K562 (cell line): Measurements from ENCODE around the gene BCO1. TPM values are rescaled to one million over a fixed set of nuclear protein-coding genes. Genes with fewer than 3 reads are reported as not detected.

ENCODE experiments used
- CHD1 ChIP-seq: fragments of 200-600 bp; sonication (generic); IDR thresholded peaks from one replicate; pipeline ENCODE4 v1.6.1; 2012; ENCODE audit warnings: mild to moderate bottlenecking, moderate library complexity, low read length, inconsistent platforms
- ELF2 ChIP-seq: fragments of 250-450 bp; sonication (Bioruptor Pico); IDR thresholded peaks from 2 replicates; pipeline ENCODE4 v1.5.0; 2021; ENCODE audit warnings: mild to moderate bottlenecking
- GATAD2B ChIP-seq: fragments of 450-650 bp; IDR thresholded peaks from 2 replicates; pipeline ENCODE4 v1.6.1; 2017; ENCODE audit warnings: mild to moderate bottlenecking, borderline replicate concordance
- LCOR ChIP-seq: sonication (generic); formaldehyde crosslinking; IDR thresholded peaks from 2 replicates; pipeline ENCODE4 v1.8.0; 2022; ENCODE audit warnings: mild to moderate bottlenecking, missing genetic modification reagents
- MBD2 ChIP-seq: sonication (generic); IDR thresholded peaks from 2 replicates; pipeline ENCODE4 v1.6.1; 2016; ENCODE audit warnings: low read depth, borderline replicate concordance
- MEIS2 ChIP-seq: fragments of 450-650 bp; IDR thresholded peaks from 2 replicates; pipeline ENCODE4 v1.6.1; 2014; ENCODE audit warnings: mild to moderate bottlenecking; ENCODE audit not compliant: partially characterized antibody
- PRPF4 ChIP-seq: fragments of 200-400 bp; formaldehyde crosslinking; IDR thresholded peaks from one replicate; pipeline ENCODE4 v1.6.1; 2017; ENCODE audit warnings: low read length, low read depth, mild to moderate bottlenecking; ENCODE audit not compliant: insufficient read depth, poor library complexity, severe bottlenecking
- TCF7L2 ChIP-seq: fragments of 150-350 bp; IDR thresholded peaks from 2 replicates; pipeline ENCODE4 v1.6.1; 2016; ENCODE audit warnings: low read depth, mild to moderate bottlenecking, low read length, moderate library complexity
- ZFX ChIP-seq: sonication (generic); formaldehyde crosslinking; IDR thresholded peaks from 2 replicates; pipeline ENCODE4 v1.8.0; 2022; ENCODE audit warnings: mild to moderate bottlenecking, missing genetic modification reagents, moderate library complexity
- ZNF354B ChIP-seq: fragments of 250-450 bp; sonication (Bioruptor Pico); IDR thresholded peaks from 2 replicates; pipeline ENCODE4 v1.4.0; 2020
- ZNF384 ChIP-seq: IDR thresholded peaks from 2 replicates; pipeline ENCODE4 v1.6.1; 2012; ENCODE audit warnings: low read depth, low read length, improper control_type of control experiment
- ZSCAN32 ChIP-seq: fragments of 450-650 bp; formaldehyde crosslinking; IDR thresholded peaks from 2 replicates; pipeline ENCODE4 v1.4.0; 2020; ENCODE audit warnings: mild to moderate bottlenecking, moderate library complexity
- polyA plus RNA-seq, 8 experiments: library from polyadenylated mRNA; depleted of rRNA in 4 of 8; stranded (reverse) in 5 of 8; unstranded in 3 of 8; fragments of >200 nt; fragmentation: Nextera tagmentation in 2 of 8; fragmentation: Illumina TruSeq in 1 of 8; extraction: Ambion mirVana in 2 of 8; extraction: Trizol in 1 of 8; gene quantifications; 2 replicates each; pipeline versions ENCODE4 v1.2.1 to v1.2.3, GENCODE V29; 2011 to 2014; ENCODE audit warnings: inconsistent platforms in 1 of 8, missing spikeins in 1 of 8
- total RNA-seq, 7 experiments: library from RNA; depleted of rRNA in 6 of 7; stranded (reverse); fragments of >200 nt in 6 of 7; fragmentation: Illumina TruSeq in 2 of 7; extraction: Trizol in 2 of 7; gene quantifications; 2 replicates each; pipeline versions ENCODE4 v1.2.1 to v1.2.3, GENCODE V29; 2011 to 2021; ENCODE audit warnings: low replicate concordance in 1 of 7
- TF ChIP-seq, protein P1 (sequence below): fragments of 200-800 bp; sonication (Bioruptor generic); IDR thresholded peaks from 2 replicates; pipeline ENCODE4 v1.6.1; 2017; ENCODE audit warnings: missing genetic modification characterization, missing compliant biosample characterization
- TF ChIP-seq, protein P2 (sequence below): fragments of 250-450 bp; sonication (Bioruptor Pico); IDR thresholded peaks from 2 replicates; pipeline ENCODE4 v1.8.0; 2021; ENCODE audit warnings: moderate library complexity, mild to moderate bottlenecking, inconsistent platforms
- TF ChIP-seq, protein P3 (sequence below): fragments of 450-650 bp; IDR thresholded peaks from 2 replicates; pipeline ENCODE4 v1.6.1; 2016; ENCODE audit warnings: missing biosample characterization, missing genetic modification characterization
- TF ChIP-seq, protein P4 (sequence below), 2 experiments: fragments of 450-650 bp in 1 of 2; sonication (generic) in 1 of 2; formaldehyde crosslinking in 1 of 2; IDR thresholded peaks in 1 of 2; conservative IDR thresholded peaks in 1 of 2; 2 replicates each; pipeline versions ENCODE4 v1.6.1 to v1.8.1; 2016 to 2023; ENCODE audit warnings: mild to moderate bottlenecking in 2 of 2, moderate library complexity in 2 of 2, inconsistent platforms in 1 of 2, missing genetic modification reagents in 1 of 2
- TF ChIP-seq, protein P5 (sequence below): fragments of 200-800 bp; sonication (Bioruptor generic); IDR thresholded peaks from 2 replicates; pipeline ENCODE4 v1.6.1; 2017; ENCODE audit warnings: missing genetic modification characterization, missing compliant biosample characterization
- TF ChIP-seq, protein P6 (sequence below), 2 experiments: IDR thresholded peaks; 2 replicates each; pipeline ENCODE4 v1.6.1; 2011; ENCODE audit warnings: borderline replicate concordance in 1 of 2, control low read depth in 1 of 2, low read depth in 1 of 2, low read length in 1 of 2, mild to moderate bottlenecking in 1 of 2, mixed read lengths in 1 of 2, moderate library complexity in 1 of 2; ENCODE audit not compliant: insufficient read depth in 1 of 2, insufficient read length in 1 of 2, poor library complexity in 1 of 2, severe bottlenecking in 1 of 2; ENCODE audit errors: extremely low read depth in 1 of 2
- TF ChIP-seq, protein P7 (sequence below): fragments of 450-650 bp; formaldehyde crosslinking; conservative IDR thresholded peaks from 2 replicates; pipeline ENCODE4 v1.4.0; 2022; ENCODE audit warnings: mild to moderate bottlenecking, missing genetic modification characterization

BCO1 gene
- total and polyA plus RNA-seq, 9 of the 15 experiments (the other 6 are each of a cell fraction or from before 2014, with no cell fraction given), result not detected

DNA sequence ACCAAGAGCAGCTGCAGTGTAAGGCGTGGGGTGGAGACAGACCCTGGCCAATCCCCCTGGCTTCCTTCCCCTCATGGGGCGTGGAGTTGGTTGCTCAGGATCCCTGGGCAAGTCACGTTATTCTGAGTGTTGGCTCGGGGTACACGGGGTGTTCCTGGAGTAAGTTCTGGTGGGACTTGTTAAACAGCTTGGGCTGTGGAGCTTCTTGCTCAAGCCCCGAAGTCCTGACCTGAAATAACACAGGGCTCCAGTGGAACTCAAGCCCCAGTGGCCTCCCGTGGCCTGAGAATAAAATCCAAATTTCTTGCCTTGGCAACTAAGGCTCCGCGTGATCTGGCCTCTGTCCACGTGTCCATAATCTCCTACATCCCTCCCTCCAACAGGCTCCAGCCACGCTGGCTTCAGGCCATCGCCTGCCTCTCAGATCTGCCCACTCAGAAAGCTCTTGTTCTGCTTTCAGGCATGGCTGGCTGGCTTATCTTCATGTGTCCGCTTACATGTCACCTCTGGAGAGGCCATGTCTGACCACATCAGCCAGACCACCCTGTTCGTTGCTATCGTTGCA, 49.3 kb upstream of the BCO1 start (continued):
- TF ChIP-seq MBD2 (no peak), ZSCAN32 (CRISPR knock-in tag) (no peak), PRPF4 (no peak), GATAD2B (no peak), LCOR (CRISPR knock-in tag) (no peak), CHD1 (no peak), MEIS2 (peak; percentile 31), ZFX (no peak), ELF2 (CRISPR knock-in tag) (no peak), ZNF354B (no peak), ZNF384 (no peak), TCF7L2 (no peak)
- TF ChIP-seq, protein P1, sequence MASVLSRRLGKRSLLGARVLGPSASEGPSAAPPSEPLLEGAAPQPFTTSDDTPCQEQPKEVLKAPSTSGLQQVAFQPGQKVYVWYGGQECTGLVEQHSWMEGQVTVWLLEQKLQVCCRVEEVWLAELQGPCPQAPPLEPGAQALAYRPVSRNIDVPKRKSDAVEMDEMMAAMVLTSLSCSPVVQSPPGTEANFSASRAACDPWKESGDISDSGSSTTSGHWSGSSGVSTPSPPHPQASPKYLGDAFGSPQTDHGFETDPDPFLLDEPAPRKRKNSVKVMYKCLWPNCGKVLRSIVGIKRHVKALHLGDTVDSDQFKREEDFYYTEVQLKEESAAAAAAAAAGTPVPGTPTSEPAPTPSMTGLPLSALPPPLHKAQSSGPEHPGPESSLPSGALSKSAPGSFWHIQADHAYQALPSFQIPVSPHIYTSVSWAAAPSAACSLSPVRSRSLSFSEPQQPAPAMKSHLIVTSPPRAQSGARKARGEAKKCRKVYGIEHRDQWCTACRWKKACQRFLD (CRISPR knock-in tag), result peak; percentile 60; the same call in 1 of the 2 replicates
- TF ChIP-seq, protein P2, sequence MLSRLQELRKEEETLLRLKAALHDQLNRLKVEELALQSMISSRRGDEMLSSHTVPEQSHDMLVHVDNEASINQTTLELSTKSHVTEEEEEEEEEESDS (CRISPR knock-in tag), result no peak
- TF ChIP-seq, protein P3, sequence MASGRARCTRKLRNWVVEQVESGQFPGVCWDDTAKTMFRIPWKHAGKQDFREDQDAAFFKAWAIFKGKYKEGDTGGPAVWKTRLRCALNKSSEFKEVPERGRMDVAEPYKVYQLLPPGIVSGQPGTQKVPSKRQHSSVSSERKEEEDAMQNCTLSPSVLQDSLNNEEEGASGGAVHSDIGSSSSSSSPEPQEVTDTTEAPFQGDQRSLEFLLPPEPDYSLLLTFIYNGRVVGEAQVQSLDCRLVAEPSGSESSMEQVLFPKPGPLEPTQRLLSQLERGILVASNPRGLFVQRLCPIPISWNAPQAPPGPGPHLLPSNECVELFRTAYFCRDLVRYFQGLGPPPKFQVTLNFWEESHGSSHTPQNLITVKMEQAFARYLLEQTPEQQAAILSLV (tag), result no peak
- TF ChIP-seq, protein P4, sequence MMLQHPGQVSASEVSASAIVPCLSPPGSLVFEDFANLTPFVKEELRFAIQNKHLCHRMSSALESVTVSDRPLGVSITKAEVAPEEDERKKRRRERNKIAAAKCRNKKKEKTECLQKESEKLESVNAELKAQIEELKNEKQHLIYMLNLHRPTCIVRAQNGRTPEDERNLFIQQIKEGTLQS (IDR thresholded peaks at IDR 0.05), result no peak
- TF ChIP-seq, protein P4 (CRISPR knock-in tag; conservative IDR thresholded peaks at IDR 0.05), result no peak
- TF ChIP-seq, protein P5, sequence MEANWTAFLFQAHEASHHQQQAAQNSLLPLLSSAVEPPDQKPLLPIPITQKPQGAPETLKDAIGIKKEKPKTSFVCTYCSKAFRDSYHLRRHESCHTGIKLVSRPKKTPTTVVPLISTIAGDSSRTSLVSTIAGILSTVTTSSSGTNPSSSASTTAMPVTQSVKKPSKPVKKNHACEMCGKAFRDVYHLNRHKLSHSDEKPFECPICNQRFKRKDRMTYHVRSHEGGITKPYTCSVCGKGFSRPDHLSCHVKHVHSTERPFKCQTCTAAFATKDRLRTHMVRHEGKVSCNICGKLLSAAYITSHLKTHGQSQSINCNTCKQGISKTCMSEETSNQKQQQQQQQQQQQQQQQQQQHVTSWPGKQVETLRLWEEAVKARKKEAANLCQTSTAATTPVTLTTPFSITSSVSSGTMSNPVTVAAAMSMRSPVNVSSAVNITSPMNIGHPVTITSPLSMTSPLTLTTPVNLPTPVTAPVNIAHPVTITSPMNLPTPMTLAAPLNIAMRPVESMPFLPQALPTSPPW (CRISPR knock-in tag), result 0 out of 2 replicates have a peak, but pooled peaks have one; percentile 35
- TF ChIP-seq, protein P6, sequence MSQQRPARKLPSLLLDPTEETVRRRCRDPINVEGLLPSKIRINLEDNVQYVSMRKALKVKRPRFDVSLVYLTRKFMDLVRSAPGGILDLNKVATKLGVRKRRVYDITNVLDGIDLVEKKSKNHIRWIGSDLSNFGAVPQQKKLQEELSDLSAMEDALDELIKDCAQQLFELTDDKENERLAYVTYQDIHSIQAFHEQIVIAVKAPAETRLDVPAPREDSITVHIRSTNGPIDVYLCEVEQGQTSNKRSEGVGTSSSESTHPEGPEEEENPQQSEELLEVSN (IDR thresholded peaks at IDR 0.05; ENCODE audit: borderline replicate concordance in 1 of 2, extremely low read depth in 1 of 2, insufficient read depth in 1 of 2, insufficient read length in 1 of 2, low read depth in 1 of 2, low read length in 1 of 2, poor library complexity in 1 of 2, severe bottlenecking in 1 of 2), result peak; percentile 86 to 92
- TF ChIP-seq, protein P7, sequence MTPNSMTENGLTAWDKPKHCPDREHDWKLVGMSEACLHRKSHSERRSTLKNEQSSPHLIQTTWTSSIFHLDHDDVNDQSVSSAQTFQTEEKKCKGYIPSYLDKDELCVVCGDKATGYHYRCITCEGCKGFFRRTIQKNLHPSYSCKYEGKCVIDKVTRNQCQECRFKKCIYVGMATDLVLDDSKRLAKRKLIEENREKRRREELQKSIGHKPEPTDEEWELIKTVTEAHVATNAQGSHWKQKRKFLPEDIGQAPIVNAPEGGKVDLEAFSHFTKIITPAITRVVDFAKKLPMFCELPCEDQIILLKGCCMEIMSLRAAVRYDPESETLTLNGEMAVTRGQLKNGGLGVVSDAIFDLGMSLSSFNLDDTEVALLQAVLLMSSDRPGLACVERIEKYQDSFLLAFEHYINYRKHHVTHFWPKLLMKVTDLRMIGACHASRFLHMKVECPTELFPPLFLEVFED, result no peak
